MM.1S (cell line): ENCODE results near the gene ZXDC.

ENCODE experiments used
- DNase-seq: peaks from one replicate; pipeline ENCODE4 v3.0.0-alpha.2; 2015
- H2AFZ ChIP-seq: fragments of 300-600 bp; sonication (generic); 2 replicates; pipeline ENCODE4 v1.6.0; 2016; ENCODE audit warnings: antibody characterized with exemption, low read length
- H3F3A ChIP-seq: fragments of 300-600 bp; sonication (generic); 2 replicates; pipeline ENCODE4 v1.6.1; 2016; ENCODE audit warnings: mild to moderate bottlenecking, antibody characterized with exemption, low read length, moderate library complexity, mixed read lengths; ENCODE audit not compliant: insufficient read depth
- H3K27ac ChIP-seq: fragments of 300-600 bp; sonication (generic); 2 replicates; pipeline ENCODE4 v1.5.1; 2016; ENCODE audit warnings: mild to moderate bottlenecking, low read length
- H3K27me3 ChIP-seq: fragments of 300-600 bp; sonication (generic); replicated peaks from 2 replicates; pipeline ENCODE4 v1.6.0; 2016; ENCODE audit warnings: low read length; ENCODE audit not compliant: insufficient read depth
- H3K36me3 ChIP-seq: fragments of 300-600 bp; sonication (generic); replicated peaks from 2 replicates; pipeline ENCODE4 v1.6.1; 2016; ENCODE audit warnings: mild to moderate bottlenecking, low read length, mixed read lengths; ENCODE audit not compliant: insufficient read depth
- H3K4me1 ChIP-seq: fragments of 300-600 bp; sonication (generic); 2 replicates; pipeline ENCODE4 v1.6.1; 2016; ENCODE audit warnings: low read length, mixed read lengths
- H3K4me2 ChIP-seq: fragments of 300-600 bp; sonication (generic); 2 replicates; pipeline ENCODE4 v1.6.0; 2016; ENCODE audit warnings: low read depth, low read length
- H3K4me3 ChIP-seq: fragments of 300-600 bp; sonication (generic); 2 replicates; pipeline ENCODE4 v1.5.1; 2016; ENCODE audit warnings: low read length, mixed read lengths
- H3K79me2 ChIP-seq: fragments of 300-600 bp; sonication (generic); 2 replicates; pipeline ENCODE4 v1.6.1; 2016; ENCODE audit warnings: mixed run types, low read length, mixed read lengths
- H3K9ac ChIP-seq: fragments of 300-600 bp; sonication (generic); 2 replicates; pipeline ENCODE4 v1.6.1; 2016; ENCODE audit warnings: low read length, mixed read lengths
- H3K9me2 ChIP-seq: fragments of 300-600 bp; sonication (generic); replicated peaks from 2 replicates; pipeline ENCODE4 v1.6.1; 2016; ENCODE audit warnings: mild to moderate bottlenecking, low read length, mixed read lengths; ENCODE audit not compliant: insufficient read depth
- H3K9me3 ChIP-seq: fragments of 300-600 bp; sonication (generic); replicated peaks from 2 replicates; pipeline ENCODE4 v1.6.1; 2016; ENCODE audit warnings: mild to moderate bottlenecking, low read length, mixed read lengths; ENCODE audit not compliant: insufficient read depth
- H4K20me1 ChIP-seq: fragments of 300-600 bp; sonication (generic); 2 replicates; pipeline ENCODE4 v1.6.1; 2016; ENCODE audit warnings: mild to moderate bottlenecking, low read length, moderate library complexity, mixed read lengths; ENCODE audit not compliant: insufficient read depth
- CTCF ChIP-seq: fragments of 300-600 bp; sonication (generic); IDR thresholded peaks from 2 replicates; pipeline ENCODE4 v1.5.1; 2016; ENCODE audit warnings: antibody characterized with exemption, low read length, mixed read lengths
- EZH2 ChIP-seq: fragments of 300-600 bp; sonication (generic); optimal IDR thresholded peaks from 2 replicates; pipeline ENCODE3; 2017; ENCODE audit warnings: low read depth, mild to moderate bottlenecking, antibody characterized with exemption, low read length, mixed read lengths
- EZH2phosphoT487 ChIP-seq: fragments of 300-600 bp; sonication (generic); IDR thresholded peaks from 2 replicates; pipeline ENCODE4 v1.6.1; 2018; ENCODE audit warnings: antibody characterized with exemption, low read length

ZXDC gene

DNA sequence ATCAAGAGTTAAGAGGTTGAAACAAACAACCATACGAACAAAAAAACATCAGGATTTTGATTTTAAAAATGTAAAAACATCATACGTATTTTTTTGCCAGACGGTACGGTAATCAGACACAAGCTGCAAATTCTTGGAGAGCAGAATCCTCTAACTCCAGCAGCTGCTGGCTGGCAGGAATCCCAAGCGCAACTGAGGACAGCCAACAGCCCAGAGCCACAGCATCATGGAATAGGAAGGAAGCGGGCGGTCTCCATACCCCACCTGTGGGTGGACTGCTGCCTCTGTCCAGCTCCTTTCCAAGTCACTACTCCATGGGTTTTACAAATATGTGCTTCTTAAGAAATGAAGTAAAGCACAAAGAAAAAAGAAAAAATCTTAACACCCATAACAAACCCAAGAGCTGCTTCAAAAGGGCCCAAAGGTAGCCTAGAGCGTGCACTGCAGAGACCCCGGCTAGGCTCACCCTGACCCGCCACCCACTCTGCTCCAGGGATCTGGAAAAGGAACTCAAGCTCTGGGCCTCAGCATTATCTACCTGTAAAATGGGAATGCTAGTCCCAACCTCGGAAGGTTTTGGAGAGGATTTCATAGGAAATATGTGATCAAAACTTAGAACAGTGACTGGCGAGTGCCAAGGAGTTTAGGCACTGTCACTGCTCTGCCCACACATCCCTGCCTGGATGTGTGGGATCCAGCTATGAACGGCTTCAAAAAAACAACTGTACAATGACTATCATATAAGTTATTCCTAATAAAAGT lies 33.4 kb downstream of the ZXDC start:
- Histone ChIP-seq H3K27me3 (no peaks in the 10 kb centered on the region), H3K9me2 (no peaks in the 10 kb centered on the region), H3K9ac (no peak overlapping the region), H3K27ac (no peak overlapping the region), H3F3A (no peaks in the 10 kb centered on the region), H3K4me1 (no peaks in the 10 kb centered on the region), H3K79me2 (no peaks in the 10 kb centered on the region), H3K9me3 (no peaks in the 10 kb centered on the region), H3K36me3 (no peaks in the 10 kb centered on the region), H4K20me1 (no peaks in the 10 kb centered on the region), H3K4me2 (no peak overlapping the region), H3K4me3 (no peak overlapping the region), H2AFZ (no peak overlapping the region)
- TF ChIP-seq EZH2phosphoT487 = no peak
- no peak for TF ChIP-seq CTCF
- TF ChIP-seq EZH2 = no peak
- no peak for DNase-seq

DNA sequence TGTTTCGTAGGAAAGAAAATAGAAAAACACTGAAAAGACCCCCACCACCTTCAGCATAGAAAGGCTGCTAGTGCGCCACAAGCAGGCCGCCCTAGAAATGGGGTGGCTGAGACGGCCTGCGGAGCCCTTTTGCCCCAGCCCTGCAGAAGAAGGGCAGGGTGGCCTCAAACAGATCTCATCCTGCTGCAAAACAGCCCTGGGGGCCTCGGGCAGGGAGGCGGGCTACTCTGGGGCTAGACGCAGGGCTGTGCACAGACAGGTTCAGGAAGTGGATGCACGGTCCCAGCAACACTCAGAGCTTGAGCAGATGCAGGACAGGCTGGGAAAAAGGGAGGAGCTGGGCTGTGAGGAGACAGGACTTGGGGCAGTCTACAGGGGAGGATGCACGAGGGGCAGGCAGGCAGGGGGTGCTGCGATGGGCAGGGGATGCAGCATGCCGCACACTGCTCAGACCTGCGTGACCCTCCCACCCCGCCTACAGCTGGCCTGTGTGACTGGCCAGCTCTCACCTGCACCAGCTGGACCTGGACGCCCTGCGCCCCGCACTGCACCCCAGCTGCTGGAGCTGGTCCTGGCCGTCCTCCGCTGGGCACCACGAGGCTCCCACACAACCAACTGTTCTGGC lies 34.3 kb downstream of the ZXDC start:
- Histone ChIP-seq H3F3A (no peaks in the 10 kb centered on the region), H3K9me3 (no peaks in the 10 kb centered on the region), H3K9ac (no peak overlapping the region), H3K4me2 (no peak overlapping the region), H2AFZ (no peak overlapping the region), H3K9me2 (no peaks in the 10 kb centered on the region), H3K79me2 (no peaks in the 10 kb centered on the region), H4K20me1 (no peaks in the 10 kb centered on the region), H3K4me3 (no peak overlapping the region), H3K27me3 (no peaks in the 10 kb centered on the region), H3K4me1 (no peaks in the 10 kb centered on the region), H3K36me3 (no peaks in the 10 kb centered on the region), H3K27ac (no peak overlapping the region)
- DNase-seq = no peak
- TF ChIP-seq CTCF (no peak), EZH2phosphoT487 (no peak), EZH2 (no peak)

DNA sequence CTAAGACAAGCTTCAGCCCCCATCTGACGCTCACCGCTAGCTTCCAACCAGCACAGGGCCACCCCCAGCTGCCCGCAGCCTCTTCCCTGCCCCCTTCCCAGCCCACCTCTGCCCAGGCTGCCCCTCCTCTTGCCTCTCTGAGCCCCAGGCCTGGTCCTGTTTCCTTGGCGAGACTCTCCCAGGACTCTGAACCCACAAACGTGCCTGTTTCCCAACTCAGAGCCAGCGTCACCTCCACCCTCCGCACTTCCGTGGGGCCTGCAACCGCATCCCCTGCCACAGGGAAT lies 35.0 kb downstream of the ZXDC start:
- no peaks in the 10 kb centered on the region for H3K9me2 ChIP-seq
- H2AFZ ChIP-seq = no peak overlapping the region
- no peaks in the 10 kb centered on the region for H3F3A ChIP-seq
- H3K4me1 ChIP-seq = no peaks in the 10 kb centered on the region
- H3K9ac ChIP-seq = no peak overlapping the region
- no peak for DNase-seq
- H3K4me3 ChIP-seq = no peak overlapping the region
- H3K4me2 ChIP-seq = no peak overlapping the region
- TF ChIP-seq CTCF (no peak), EZH2phosphoT487 (no peak), EZH2 (no peak)
- no peaks in the 10 kb centered on the region for H3K79me2 ChIP-seq
- H4K20me1 ChIP-seq = no peaks in the 10 kb centered on the region
- no peak overlapping the region for H3K27ac ChIP-seq
- no peaks in the 10 kb centered on the region for H3K9me3 ChIP-seq
- H3K27me3 ChIP-seq = no peaks in the 10 kb centered on the region
- no peaks in the 10 kb centered on the region for H3K36me3 ChIP-seq
